Endothelial cell of umbilical vein (primary cell): ENCODE results near the gene ARHGEF38. TPM values are rescaled to one million over a fixed set of nuclear protein-coding genes. Genes with fewer than 3 reads are reported as not detected.

Source experiments
- BruUV-seq: library from RNA; stranded (reverse); fragments of 400-500 nt; replicated peaks from 2 replicates; lab custom pipeline; 2021; lab: Mats Ljungman, UMichigan
- CTCF ChIA-PET: fragments of 300-600, 350-600 bp; sonication (Branson Sonifier 250); formaldehyde crosslinking; loops from one replicate; lab custom pipeline; 2021; ENCODE audit warnings: antibody characterized with exemption, inconsistent platforms; lab: Charles Lee
- POLR2A ChIA-PET: fragments of 300-600, 350-600 bp; sonication (Branson Sonifier 250); formaldehyde crosslinking; loops from one replicate; lab custom pipeline; 2021; ENCODE audit warnings: antibody characterized with exemption, inconsistent platforms; lab: Charles Lee
- DNase-seq: peaks from one replicate; pipeline ENCODE4 v3.0.0-alpha.2; 2011; ENCODE audit warnings: low read depth, low spot score
- FAIRE-seq: peaks from 2 replicates; lab custom pipeline; 2011; peaks lifted over from hg19 to GRCh38; lab: Jason Lieb, UNC
- H2AFZ ChIP-seq: 2 replicates; pipeline ENCODE4 v1.6.0; 2012; ENCODE audit warnings: low read depth, low read length, control low read depth, inconsistent platforms
- H3K27ac ChIP-seq: 2 replicates; pipeline ENCODE4 v1.5.1; 2011; ENCODE audit warnings: low read depth, mild to moderate bottlenecking, control low read depth, low read length, moderate library complexity; ENCODE audit not compliant: insufficient read depth
- H3K27me3 ChIP-seq, 2 experiments: 2 replicates each; pipeline versions ENCODE4 v1.6.0 to v1.6.1; 2011; ENCODE audit warnings: low read length in 2 of 2, mixed read lengths in 1 of 2; ENCODE audit not compliant: control insufficient read depth in 2 of 2, insufficient read depth in 2 of 2
- H3K36me3 ChIP-seq, 2 experiments: 2 replicates in 1 of 2; 3 replicates in 1 of 2; pipeline ENCODE4 v1.5.1; 2011; ENCODE audit warnings: low read length in 2 of 2, mild to moderate bottlenecking in 1 of 2, moderate library complexity in 1 of 2; ENCODE audit not compliant: control insufficient read depth in 2 of 2, insufficient read depth in 2 of 2; ENCODE audit errors: extremely low read depth in 1 of 2
- H3K4me1 ChIP-seq: 3 replicates; pipeline ENCODE4 v1.5.1; 2011; ENCODE audit warnings: mild to moderate bottlenecking, low read length; ENCODE audit not compliant: control insufficient read depth, insufficient read depth; ENCODE audit errors: extremely low read depth
- H3K4me2 ChIP-seq: 2 replicates; pipeline ENCODE4 v1.6.1; 2011; ENCODE audit warnings: low read length, control low read depth, mixed read lengths; ENCODE audit not compliant: insufficient read depth
- H3K4me3 ChIP-seq, 3 experiments: fragments of 200-600 bp in 1 of 3; sonication (generic), shearing (Covaris generic) in 1 of 3; replicated peaks in 1 of 3; 2 replicates each; pipeline ENCODE4 v1.5.1; 2011 to 2016; ENCODE audit warnings: control low read depth in 3 of 3, low read length in 3 of 3, mild to moderate bottlenecking in 2 of 3, inconsistent platforms in 1 of 3, low read depth in 1 of 3, moderate library complexity in 1 of 3; ENCODE audit not compliant: insufficient read depth in 1 of 3
- H3K79me2 ChIP-seq: 2 replicates; pipeline ENCODE4 v1.6.0; 2012; ENCODE audit warnings: low read length, inconsistent platforms; ENCODE audit not compliant: control insufficient read depth, insufficient read depth
- H3K9ac ChIP-seq: replicated peaks from 2 replicates; pipeline ENCODE3; 2011; ENCODE audit warnings: low read length, control low read depth; ENCODE audit not compliant: insufficient read depth; ENCODE audit errors: extremely low read depth
- H3K9me1 ChIP-seq: replicated peaks from 3 replicates; pipeline ENCODE4 v1.6.0; 2011; ENCODE audit warnings: mild to moderate bottlenecking, low read length; ENCODE audit not compliant: control insufficient read depth, insufficient read depth; ENCODE audit errors: extremely low read depth
- H3K9me3 ChIP-seq: replicated peaks from 2 replicates; pipeline ENCODE4 v1.5.1; 2012; ENCODE audit warnings: low read length, inconsistent platforms; ENCODE audit not compliant: control insufficient read depth, insufficient read depth
- H4K20me1 ChIP-seq: replicated peaks from 2 replicates; pipeline ENCODE3; 2011; ENCODE audit warnings: mild to moderate bottlenecking, low read length; ENCODE audit not compliant: control insufficient read depth, insufficient read depth; ENCODE audit errors: extremely low read depth
- EZH2 ChIP-seq: IDR thresholded peaks from 2 replicates; pipeline ENCODE4 v1.6.1; 2012; ENCODE audit warnings: borderline replicate concordance, low read depth, mild to moderate bottlenecking, moderate library complexity, low read length, inconsistent platforms; ENCODE audit not compliant: severe bottlenecking
- FOS ChIP-seq: IDR thresholded peaks from 2 replicates; pipeline ENCODE4 v1.6.1; 2011; ENCODE audit warnings: mild to moderate bottlenecking, low read length, moderate library complexity, borderline replicate concordance; ENCODE audit not compliant: insufficient read depth
- GATA2 ChIP-seq: IDR thresholded peaks from 2 replicates; pipeline ENCODE4 v1.7.0; 2011; ENCODE audit warnings: low read depth, mild to moderate bottlenecking, moderate library complexity, mixed read lengths, low read length; ENCODE audit not compliant: insufficient read length, insufficient read depth
- JUN ChIP-seq: IDR thresholded peaks from 2 replicates; pipeline ENCODE4 v1.6.1; 2011; ENCODE audit warnings: borderline replicate concordance, low read depth; ENCODE audit not compliant: insufficient read length, insufficient read depth
- MYC ChIP-seq: IDR thresholded peaks from one replicate; pipeline ENCODE4 v1.6.1; 2011; ENCODE audit warnings: mild to moderate bottlenecking, low read depth, low read length
- POLR2A ChIP-seq: IDR thresholded peaks from 2 replicates; pipeline ENCODE4 v1.6.1; 2012; ENCODE audit warnings: low read depth, mild to moderate bottlenecking, control low read depth, low read length
- POLR2AphosphoS5 ChIP-seq: IDR thresholded peaks from 2 replicates; pipeline ENCODE4 v1.6.1; 2012; ENCODE audit warnings: low read depth, mild to moderate bottlenecking, control low read depth, low read length, moderate library complexity; ENCODE audit not compliant: insufficient read depth
- dilution Hi-C: fragments of 300-500 bp; cut with MboI; formaldehyde crosslinking; loops from one replicate; pipeline ENCODE4 v1.15.0; 2019; ENCODE audit warnings: low sequenced_read_pairs; ENCODE audit not compliant: extremely low pct_ligation_motif_present
- intact Hi-C: fragments of 100-400 bp; cut with micrococcal nuclease; formaldehyde crosslinking; loops from one replicate; pipeline ENCODE4 v1.10.0; 2022
- polyA plus RNA-seq, 4 experiments: library from polyadenylated mRNA; depleted of rRNA in 3 of 4; stranded (reverse) in 3 of 4; unstranded in 1 of 4; fragments of >200 nt; gene quantifications; 2 replicates each; pipeline versions ENCODE4 v1.2.1 to v1.2.3, GENCODE V29; 2011 to 2012; ENCODE audit warnings: missing spikeins in 1 of 4
- total RNA-seq: library from RNA; stranded (reverse); gene quantifications from 2 replicates; pipeline ENCODE4 v1.2.3, GENCODE V29; 2021
- TF ChIP-seq, protein P1 (sequence below), 2 donors: IDR thresholded peaks; 1 replicate in 1 of 2; 2 replicates in 1 of 2; pipeline ENCODE4 v1.5.1; 2011; ENCODE audit warnings: low read length in 2 of 2, mild to moderate bottlenecking in 2 of 2, moderate library complexity in 2 of 2, control low read depth in 1 of 2, inconsistent platforms in 1 of 2, low read depth in 1 of 2; ENCODE audit not compliant: insufficient read depth in 1 of 2; ENCODE audit errors: extremely low read depth in 1 of 2
- TF ChIP-seq, protein P2 (sequence below): IDR thresholded peaks from 2 replicates; pipeline ENCODE4 v1.6.1; 2011; ENCODE audit not compliant: insufficient read depth, insufficient read length

Gene ARHGEF38
- total and polyA plus RNA-seq, 2 donors (not counting 3 experiments of a cell fraction or from before 2014, with no cell fraction given): not detected

DNA sequence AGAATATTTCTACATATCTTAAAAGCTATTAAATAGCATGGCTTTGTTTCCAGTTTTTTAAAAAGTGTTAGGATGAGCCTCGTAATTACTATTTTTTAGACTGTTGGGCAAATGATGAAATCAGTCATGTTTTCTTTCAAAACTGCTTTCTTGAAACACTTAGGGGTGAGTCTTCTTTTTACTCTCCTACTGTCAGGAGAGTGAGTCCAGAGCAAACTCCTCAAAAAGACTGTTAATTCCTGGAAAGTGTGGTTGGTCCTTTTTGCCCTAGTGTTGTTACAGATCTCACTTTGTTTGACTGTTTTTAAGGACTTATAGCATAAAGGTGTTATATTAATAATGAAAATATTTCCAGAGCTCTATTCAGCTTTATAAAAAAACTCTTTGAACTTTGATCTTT, 162.5 kb downstream of the ARHGEF38 start:
- DNase-seq (no peak), FAIRE-seq (no peak)
- no peak overlapping the region for H3K4me2 ChIP-seq
- no peak for TF ChIP-seq JUN
- no peak for TF ChIP-seq POLR2AphosphoS5
- TF ChIP-seq, protein P1, sequence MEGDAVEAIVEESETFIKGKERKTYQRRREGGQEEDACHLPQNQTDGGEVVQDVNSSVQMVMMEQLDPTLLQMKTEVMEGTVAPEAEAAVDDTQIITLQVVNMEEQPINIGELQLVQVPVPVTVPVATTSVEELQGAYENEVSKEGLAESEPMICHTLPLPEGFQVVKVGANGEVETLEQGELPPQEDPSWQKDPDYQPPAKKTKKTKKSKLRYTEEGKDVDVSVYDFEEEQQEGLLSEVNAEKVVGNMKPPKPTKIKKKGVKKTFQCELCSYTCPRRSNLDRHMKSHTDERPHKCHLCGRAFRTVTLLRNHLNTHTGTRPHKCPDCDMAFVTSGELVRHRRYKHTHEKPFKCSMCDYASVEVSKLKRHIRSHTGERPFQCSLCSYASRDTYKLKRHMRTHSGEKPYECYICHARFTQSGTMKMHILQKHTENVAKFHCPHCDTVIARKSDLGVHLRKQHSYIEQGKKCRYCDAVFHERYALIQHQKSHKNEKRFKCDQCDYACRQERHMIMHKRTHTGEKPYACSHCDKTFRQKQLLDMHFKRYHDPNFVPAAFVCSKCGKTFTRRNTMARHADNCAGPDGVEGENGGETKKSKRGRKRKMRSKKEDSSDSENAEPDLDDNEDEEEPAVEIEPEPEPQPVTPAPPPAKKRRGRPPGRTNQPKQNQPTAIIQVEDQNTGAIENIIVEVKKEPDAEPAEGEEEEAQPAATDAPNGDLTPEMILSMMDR (IDR thresholded peaks at IDR 0.05; ENCODE audit: extremely low read depth in 1 of 2, insufficient read depth in 1 of 2, low read depth in 1 of 2, low read length in 2 of 2): no peak
- TF ChIP-seq GATA2: no peak
- no peak for TF ChIP-seq POLR2A
- no peak for TF ChIP-seq FOS
- TF ChIP-seq, protein P2, sequence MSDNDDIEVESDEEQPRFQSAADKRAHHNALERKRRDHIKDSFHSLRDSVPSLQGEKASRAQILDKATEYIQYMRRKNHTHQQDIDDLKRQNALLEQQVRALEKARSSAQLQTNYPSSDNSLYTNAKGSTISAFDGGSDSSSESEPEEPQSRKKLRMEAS: no peak
- TF ChIP-seq EZH2: no peak
- no peak for TF ChIP-seq MYC
- POLR2A ChIA-PET: no interaction called here
- no peaks in the 10 kb centered on the region for H4K20me1 ChIP-seq
- dilution Hi-C loops (no loop called here), intact Hi-C loops (loop anchor here (1.0 to 10.0 kb wide), 4 partner anchors 194 to 488 kb away; no protein-coding TSS in a partner anchor)
- no peaks in the 10 kb centered on the region for H3K9me1 ChIP-seq
- H3K27ac ChIP-seq: no peak overlapping the region
- peaks cover 2% of the 10 kb centered on the region for H3K4me1 ChIP-seq
- H3K9me3 ChIP-seq: no peaks in the 10 kb centered on the region
- no peak overlapping the region for H2AFZ ChIP-seq
- H3K79me2 ChIP-seq: peaks cover 12% of the 10 kb centered on the region
- no peaks in the 10 kb centered on the region for H3K36me3 ChIP-seq
- no peak overlapping the region for H3K9ac ChIP-seq
- BruUV-seq: no TSS peak
- no peak overlapping the region for H3K4me3 ChIP-seq
- no peaks in the 10 kb centered on the region for H3K27me3 ChIP-seq
- CTCF ChIA-PET: interaction anchor here (0.6 to 3.1 kb wide), 40 partner anchors 7 to 584 kb away, joined by 3 to 85 read pairs (median 4); partner anchors contain the start of gene PPA2
